Esophagus muscularis mucosa (tissue), 4 donors: ENCODE data around the gene CATSPERE.

ENCODE experiments used
- EP300 ChIP-seq: sonication (generic); formaldehyde crosslinking; IDR thresholded peaks from one replicate; pipeline ENCODE4 v1.6.1; 2017; ENCODE audit warnings: antibody characterized with exemption
- POLR2A ChIP-seq: fragments of 450-650 bp; IDR thresholded peaks from one replicate; pipeline ENCODE4 v1.6.1; 2017; ENCODE audit warnings: antibody characterized with exemption, moderate library complexity, mild to moderate bottlenecking, low read depth
- POLR2AphosphoS5 ChIP-seq, 2 donors: sonication (generic); formaldehyde crosslinking; IDR thresholded peaks; one replicate each; pipeline ENCODE4 v1.6.1; 2017; ENCODE audit warnings: antibody characterized with exemption in 2 of 2
- TF ChIP-seq, protein P1 (sequence below), 3 experiments: fragments of 200-600 bp in 2 of 3; fragments of 450-650 bp in 1 of 3; sonication (generic) in 2 of 3; IDR thresholded peaks; one replicate each; pipeline ENCODE4 v1.5.1; 2017 to 2019; ENCODE audit warnings: antibody characterized with exemption in 3 of 3, mild to moderate bottlenecking in 2 of 3, moderate library complexity in 1 of 3

- TF ChIP-seq POLR2AphosphoS5 (IDR thresholded peaks at IDR 0.05) = no peak
- TF ChIP-seq, protein P1, sequence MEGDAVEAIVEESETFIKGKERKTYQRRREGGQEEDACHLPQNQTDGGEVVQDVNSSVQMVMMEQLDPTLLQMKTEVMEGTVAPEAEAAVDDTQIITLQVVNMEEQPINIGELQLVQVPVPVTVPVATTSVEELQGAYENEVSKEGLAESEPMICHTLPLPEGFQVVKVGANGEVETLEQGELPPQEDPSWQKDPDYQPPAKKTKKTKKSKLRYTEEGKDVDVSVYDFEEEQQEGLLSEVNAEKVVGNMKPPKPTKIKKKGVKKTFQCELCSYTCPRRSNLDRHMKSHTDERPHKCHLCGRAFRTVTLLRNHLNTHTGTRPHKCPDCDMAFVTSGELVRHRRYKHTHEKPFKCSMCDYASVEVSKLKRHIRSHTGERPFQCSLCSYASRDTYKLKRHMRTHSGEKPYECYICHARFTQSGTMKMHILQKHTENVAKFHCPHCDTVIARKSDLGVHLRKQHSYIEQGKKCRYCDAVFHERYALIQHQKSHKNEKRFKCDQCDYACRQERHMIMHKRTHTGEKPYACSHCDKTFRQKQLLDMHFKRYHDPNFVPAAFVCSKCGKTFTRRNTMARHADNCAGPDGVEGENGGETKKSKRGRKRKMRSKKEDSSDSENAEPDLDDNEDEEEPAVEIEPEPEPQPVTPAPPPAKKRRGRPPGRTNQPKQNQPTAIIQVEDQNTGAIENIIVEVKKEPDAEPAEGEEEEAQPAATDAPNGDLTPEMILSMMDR (IDR thresholded peaks at IDR 0.05) = no peak
- no peak for TF ChIP-seq POLR2A
- TF ChIP-seq EP300 = no peak
Measured at GRCh38 chr1:244636488-244637259, 175.6 kb downstream of the CATSPERE start.
